Inflammatory macrophage treated with lipopolysaccharide for 4 hours (primary cell): Measurements from ENCODE around the gene TOMM5.
"Not testable (repeated sequence)": the region's sequence is repeated elsewhere in the genome, so short reads cannot be mapped to it uniquely, and the experiment has no call there.

Source experiments
- DNase-seq: peaks from one replicate; pipeline ENCODE4 v3.0.0-alpha.2; 2020

Gene TOMM5

DNA sequence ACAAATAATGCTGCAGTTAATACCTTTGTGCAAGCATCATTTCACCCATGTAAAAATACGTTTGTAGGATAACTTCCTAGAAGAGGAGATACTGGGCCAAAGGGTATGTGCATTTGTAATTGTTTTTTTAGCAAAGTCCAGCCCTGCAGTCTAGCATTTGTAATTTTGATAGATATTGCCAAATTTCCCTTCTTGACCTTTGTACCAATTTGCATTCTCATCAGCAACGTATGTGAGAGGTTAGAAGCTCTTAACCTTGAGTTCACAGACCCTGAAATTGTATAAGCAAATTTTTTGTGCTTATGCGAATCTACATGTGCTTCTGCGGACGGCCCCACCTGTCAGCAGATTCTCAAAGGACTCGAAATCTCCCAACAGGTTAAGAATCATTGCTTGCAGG lies 18.6 kb upstream of the TOMM5 start:
- no peak for DNase-seq

DNA sequence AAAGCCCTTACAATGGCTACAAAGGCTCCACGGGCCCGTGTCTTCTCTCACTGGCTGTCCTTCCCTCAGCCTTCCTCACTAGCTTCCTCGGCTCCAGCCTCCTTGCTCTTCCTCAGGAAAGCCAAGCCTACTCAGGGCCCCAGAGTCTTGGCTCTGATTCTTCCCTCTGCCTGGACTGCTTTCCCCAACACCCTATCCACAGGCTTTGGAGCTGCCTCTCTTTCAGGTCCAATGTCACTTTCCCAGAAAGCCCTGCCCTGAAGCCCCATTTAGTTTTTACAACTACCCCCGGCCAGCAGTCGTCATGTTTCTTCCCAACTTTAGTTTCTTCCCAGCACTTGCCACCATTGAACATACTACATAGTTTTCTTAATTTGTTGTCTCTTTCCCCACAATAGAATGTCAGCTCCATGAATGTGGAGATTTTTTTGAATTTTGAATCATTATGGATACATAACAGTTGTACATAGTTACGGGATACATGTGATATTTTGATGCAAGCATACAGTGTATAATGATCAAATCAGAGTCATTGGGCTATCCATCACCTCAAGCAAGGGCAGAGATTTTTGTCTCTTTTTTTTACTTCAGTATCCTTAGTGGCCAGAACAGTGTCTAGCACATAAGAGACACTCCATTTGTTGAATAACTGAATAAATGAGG lies 17.5 kb upstream of the TOMM5 start:
- DNase-seq: no peak

DNA sequence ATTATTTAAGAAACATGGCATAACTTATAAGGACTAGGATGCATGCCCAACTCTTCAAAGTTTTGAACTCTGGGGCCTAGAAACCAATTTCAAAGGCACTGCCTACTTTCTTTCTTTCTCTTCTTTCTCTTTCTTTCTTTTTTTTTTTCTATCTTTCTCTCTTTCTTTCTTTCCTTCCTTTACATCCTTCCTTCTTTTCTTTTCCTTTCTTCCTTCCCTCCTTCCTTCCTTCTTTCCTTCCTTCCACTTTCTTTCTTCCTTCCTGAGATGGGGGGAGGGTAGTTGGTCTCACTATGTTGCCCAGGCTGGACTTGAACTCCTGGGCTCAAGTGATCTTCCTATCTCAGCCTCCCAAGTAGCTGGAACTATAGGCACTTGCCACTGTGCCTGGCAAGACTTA lies 15.9 kb upstream of the TOMM5 start:
- DNase-seq: no peak

DNA sequence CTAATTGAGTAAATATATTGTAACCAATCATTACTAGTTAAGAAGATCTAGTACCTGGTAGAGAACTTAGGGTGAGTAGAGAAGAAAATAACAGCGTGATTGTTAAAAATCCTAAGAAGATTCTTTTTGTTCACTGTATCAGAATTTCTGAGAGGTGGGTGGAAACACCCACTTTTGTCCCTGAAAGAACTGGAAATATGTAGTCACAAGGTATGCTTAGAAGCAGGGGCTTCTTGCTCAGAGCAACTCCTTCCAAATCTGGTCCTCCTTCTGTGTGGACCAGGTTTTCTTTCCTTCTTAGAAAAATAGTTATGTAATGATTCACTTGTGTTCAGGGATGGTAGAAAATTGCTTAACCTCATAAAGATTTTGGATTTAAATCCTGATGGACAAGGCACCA lies 11.9 kb upstream of the TOMM5 start:
- no peak for DNase-seq

DNA sequence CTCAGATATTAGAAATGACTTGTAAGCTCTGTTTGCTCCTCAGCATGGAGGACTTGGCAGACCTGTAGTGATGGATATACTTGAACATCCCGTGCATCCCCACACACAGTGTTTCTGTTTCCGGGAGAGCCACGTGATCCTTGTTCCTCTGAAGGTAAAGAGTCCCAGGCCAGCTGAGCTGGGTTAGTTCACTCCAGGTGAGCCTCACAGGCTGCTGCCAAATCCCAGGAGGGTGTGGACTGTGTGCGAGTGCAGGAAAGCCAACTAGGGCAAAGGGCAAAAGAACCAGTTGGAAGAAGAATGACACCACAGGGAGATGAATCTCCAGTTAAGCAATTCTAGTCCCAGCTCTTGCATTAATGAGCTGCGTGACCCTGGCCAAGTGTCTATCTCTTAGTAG lies 10.4 kb upstream of the TOMM5 start:
- DNase-seq: no peak

DNA sequence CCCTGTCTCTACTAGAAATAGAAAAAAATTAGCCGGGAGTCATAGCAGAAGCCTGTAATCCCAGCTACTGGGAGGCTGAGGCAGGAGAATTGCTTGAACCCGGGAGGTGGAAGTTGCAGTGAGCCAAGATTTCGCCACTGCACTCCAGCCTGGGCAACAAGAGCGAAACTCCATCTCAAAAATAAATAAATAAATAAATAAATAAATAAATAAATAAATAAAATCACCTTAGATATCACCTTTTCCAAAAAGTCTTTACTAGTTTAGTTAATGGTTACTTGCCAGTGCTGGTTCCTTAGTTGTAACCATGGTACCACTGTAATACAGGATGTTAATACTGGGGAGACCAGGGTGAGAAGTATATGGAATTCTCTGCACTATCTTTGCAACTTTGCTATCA lies 9.7 kb upstream of the TOMM5 start:
- DNase-seq: not testable (repeated sequence)

DNA sequence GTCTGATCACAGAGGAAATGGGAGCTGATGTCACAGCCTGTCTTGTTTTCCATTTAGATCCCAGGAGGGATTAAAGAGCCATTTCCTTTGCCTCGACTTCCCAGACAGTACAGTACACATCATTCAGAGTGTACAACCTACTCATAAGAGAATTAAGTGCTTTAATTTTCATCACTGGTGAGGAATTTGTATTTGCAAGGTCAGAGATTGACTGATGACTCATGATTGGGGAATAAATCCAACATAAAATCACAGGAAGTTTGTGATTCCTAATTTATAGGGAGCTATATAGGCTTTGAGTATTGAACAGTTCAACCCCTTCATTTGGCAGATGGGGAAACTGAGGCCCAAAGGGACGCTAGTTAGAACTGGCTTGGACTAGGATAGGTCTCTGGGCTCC lies 4.1 kb upstream of the TOMM5 start:
- DNase-seq: no peak

DNA sequence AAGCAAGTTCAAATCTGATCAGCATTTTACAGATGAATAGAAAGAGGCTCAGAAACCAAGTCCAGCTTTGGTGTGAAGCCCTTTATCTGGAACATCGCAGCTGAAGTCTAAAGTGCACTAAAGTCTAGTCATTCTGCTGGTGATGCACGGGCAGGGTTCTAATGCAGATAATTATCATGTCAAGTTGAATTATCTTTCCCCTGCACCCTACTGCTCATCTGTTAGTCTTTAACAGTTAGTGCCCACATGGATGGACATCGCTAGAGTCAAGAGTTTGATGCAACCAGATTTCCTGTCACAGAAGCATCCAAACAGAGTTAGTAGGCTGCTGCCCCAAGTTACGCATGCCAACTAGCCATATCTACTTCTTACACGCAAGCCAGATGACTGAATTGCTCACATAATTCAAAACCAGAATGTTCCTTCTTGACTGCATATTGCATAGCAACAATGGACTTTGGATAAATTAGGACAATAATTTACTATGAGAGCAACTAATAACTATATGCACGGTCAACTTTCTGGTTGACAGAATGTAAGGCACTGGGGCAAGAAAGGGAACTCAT lies 1.6 kb upstream of the TOMM5 start:
- DNase-seq: no peak

DNA sequence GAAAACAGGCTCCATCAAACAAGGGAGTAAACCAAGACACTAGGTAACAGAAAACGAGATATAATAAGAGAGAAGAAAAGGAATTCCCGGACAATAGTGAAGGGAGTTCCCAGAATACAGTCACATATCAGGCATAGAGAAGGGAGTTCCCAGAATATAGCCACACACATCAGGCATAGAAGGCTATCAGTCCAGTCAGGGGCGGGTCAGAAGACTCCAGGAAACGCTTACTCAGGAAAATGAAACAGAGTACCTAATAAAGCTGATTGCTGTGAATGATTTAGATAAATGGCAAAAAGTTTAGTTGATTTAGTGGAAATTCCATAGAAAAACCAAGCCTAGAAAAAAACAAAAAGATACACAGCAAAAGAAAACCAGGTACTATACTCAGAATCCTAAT lies 4.9 kb downstream of the TOMM5 start:
- DNase-seq: no peak

DNA sequence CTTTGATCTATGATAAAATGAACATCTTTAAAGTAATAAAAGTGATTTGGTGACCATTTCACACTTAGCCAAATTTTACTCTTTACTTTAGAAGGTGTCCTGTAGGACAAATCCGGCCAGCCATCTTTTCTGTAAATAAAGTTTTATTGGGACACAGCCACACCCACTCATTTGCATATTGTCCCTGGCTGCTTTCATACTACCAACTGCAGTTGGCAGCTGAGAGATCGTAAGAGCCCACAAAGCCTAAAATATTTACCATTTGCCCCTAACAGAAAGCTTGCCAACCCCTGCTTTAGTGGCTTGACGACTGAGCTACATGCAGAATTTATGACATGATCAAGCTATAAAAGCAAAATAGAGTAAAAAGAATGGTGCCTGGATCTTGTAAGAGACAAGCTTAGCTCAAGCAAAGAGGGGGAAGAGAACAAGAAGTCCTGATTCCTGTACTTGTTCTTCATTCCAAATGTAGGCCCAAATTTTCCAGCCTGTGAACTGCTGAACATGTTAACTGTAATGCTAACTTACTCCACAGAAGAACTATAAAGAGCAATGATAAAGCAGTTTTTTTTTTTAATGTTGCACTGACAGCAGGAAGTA lies 8.8 kb downstream of the TOMM5 start:
- DNase-seq: no peak

DNA sequence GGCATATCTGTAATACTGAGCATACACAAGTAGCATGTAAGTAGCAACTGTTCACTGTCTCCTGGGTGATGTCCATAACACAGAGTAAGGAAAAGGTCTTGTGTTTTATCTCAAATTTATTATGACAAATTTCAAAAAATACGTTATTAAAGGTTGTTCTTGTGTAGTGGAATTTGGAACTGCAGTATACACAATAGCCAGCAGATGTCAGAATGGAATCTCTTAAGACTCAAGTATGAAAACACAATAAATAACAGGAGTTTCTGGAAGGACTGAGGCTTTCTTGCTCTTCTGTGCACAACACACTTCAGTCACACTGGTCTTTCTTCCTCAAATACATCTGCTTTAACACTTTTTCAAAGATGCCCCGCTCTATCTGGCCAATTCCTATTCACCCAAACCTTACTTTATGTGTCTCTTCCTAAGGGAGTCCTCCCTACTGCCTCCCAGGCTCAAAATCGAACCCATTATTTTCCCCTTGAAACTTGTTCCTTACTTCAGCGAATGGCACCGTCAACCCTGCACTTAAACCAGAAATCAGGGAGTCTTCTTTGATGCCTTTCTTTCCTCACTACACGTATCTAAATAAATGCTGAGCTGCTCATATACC lies 9.7 kb downstream of the TOMM5 start:
- DNase-seq: peak; percentile 52

DNA sequence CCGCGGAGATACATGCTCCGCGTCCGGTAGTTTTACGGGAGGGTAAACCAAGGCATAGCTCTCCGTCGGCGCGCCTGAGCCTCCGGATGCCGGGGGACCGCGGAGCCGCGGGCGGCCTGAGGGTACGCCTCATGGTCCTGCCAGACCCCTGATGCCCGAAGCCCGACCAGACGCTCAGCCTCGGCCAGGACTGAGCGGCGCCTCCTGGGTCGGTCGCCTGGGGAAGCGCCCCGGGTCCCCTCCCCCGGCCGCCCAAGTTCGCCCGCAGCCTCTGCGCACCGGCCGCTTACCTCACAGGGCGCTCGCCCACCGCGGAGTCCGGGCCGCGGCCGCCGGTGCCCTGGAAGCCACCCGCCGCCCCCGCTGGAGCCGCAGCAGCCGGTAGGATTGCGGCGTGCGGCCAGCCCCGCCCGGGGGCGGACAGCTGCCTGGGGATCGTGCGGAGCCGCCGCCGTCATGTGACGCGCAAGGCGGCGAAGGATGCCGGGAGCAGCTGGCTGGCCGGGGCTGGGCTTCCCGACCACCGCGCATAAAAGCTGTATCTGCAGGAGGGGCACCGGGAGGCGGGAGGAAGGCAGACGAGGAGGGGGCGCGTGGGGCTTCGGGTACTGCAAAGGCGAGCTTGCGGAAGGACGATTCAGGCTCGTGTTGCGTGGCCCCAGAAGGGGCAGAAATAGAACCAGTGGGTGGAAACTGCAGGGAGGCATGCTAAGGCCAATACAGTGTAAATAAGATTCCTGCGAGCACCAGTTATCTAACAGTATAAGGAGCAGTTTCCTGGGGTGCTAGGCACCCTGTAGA lies 16.3 kb downstream of the TOMM5 start, which contains the start of gene FBXO10:
Gene FBXO10 (minus strand): TSS at position 460 of the 801 bp plus-strand sequence. CDS start 34,612 bp downstream, outside the sequence.
- peak; percentile 63 for DNase-seq

DNA sequence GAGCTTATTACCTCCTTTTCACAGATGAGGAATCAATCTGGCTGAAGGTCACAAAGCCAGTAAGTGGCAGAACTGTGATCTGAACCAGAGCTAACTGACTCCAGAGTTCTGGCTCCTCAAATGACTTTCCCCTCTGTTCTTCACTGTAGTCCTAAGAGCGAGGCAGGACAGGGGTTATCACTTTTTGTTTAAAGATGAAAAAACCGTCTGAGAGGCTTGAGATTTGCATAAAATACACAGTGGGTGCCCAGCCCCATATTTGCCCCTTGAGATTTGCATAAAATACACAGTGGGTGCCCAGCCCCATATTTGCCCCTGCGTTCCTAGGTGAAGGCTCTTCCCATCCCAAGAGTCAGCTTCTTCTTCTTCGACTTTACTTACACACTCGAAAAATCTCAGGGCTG lies 16.9 kb downstream of the TOMM5 start:
- DNase-seq: no peak

DNA sequence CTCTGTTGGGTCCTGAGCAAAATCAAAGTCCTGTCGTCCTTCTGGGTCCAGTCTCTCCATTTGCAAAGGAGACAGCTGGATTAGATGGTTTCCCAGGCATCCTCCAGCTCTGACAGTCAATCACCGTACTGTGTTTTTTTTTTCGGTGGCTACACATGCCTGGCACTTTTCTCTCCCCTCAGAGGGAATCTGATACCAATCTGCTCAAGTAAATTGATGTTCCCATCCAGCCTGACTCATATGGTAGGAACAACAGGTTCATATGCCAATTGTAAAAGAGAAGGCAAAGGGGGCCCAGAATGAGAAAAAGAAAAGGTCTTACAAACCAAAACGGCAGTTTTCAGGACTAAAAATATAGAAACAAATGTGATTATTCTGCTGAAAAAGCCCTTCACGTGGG lies 17.4 kb downstream of the TOMM5 start:
- DNase-seq: no peak

DNA sequence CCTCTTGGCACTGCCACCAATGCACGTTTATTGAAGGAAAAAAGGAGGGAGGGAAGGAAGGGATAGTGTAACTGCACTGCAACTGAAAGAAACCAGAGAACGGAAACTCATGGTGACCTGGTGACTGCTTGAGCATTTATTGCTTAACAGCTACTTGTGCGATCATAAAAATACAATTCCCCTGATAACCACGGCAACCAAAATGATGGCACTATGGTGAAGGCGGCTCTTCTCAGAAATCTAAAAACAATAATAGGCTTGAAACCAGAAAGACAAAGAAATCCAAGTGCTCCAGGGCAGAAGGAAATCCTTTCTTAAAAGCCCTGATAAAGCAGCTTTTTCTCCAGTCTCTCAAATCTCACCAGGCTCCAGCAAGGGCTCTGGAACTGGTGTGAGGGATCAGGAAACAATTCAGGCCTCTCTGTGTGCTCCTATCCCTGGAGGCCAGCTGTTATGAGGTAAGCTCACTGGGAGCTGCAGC lies 18.1 kb downstream of the TOMM5 start:
- peak; percentile 32 for DNase-seq

DNA sequence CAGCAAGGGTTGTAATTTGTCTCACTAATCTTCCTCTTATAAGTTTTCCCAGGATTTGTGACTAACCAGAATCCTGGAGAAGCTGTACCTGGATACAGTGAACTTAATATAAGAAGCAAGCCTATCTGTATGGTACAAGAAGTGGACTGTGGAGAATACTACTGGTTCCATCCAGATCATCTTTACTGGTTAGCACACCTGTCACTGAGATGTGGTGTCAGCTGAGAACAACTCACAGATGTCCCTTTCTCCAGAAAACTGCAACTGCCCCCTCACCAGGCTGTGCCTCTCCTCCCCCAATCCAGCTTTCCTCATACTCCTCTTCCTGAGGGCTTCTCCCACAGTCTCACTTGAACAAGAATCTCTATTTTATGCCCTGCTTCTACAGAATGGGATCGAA lies 21.1 kb downstream of the TOMM5 start:
- no peak for DNase-seq

DNA sequence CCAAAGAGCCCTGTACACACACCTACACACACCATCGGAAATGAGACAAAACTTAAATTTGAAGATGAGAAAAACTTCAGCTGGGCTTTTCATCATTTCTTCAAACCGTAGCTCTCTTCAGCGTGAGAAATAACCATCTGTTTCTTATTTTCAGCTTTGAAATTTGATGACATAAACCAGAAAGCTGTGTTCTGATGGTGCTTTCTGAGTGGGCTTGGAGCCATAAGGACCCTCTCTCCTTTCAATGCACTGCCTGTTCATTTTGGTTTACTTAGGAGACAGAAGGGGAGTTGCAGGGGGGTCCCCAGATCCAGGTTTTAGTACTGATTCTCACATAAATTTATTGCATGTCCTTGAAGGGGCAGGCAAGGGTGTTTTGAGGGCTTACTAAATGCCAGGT lies 25.7 kb downstream of the TOMM5 start:
- no peak for DNase-seq

DNA sequence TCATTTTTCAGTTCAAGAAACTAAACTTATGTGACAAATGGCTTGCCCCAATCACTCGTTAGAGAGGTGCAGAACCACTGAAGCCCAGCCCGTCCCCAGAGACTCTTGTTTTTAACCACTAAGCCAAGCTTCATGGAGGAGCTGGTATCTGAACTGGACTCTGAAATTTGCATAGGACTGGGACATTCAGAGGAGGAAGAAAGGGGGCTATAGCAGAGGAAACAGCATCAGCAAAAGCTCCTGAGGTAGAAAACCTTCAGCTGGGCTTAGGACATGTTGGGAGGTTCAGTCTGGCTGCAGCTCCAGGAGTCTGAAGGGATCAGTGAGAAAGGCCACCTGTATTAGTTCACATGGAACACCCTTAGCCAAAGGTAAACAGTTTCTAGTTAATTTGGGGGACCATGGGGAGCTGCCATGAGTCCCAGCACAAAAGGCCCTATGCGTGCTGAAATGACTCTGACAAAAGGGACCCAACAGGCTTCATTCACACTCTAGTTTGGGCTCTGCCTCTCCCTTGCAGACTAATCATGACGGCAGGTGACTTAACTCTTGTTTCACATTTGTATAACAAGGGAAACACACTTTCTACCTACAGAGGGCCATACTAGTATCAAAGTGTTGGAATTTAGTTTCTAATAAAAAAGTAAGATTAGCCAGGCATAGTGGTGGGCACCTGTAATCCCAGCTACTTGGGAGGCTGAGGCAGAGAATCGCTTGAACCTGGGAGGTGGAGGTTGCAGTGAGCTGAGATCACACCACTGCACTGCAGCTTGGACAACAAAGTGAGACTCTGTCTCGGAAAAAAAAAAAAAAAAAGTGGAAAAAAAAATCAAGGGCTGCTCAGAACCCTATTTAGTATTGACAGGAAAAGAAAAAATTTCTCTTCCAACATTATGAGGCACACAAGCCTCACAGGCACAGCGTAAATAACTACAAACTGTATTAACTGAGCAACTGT lies 26.5 kb downstream of the TOMM5 start:
- no peak for DNase-seq

DNA sequence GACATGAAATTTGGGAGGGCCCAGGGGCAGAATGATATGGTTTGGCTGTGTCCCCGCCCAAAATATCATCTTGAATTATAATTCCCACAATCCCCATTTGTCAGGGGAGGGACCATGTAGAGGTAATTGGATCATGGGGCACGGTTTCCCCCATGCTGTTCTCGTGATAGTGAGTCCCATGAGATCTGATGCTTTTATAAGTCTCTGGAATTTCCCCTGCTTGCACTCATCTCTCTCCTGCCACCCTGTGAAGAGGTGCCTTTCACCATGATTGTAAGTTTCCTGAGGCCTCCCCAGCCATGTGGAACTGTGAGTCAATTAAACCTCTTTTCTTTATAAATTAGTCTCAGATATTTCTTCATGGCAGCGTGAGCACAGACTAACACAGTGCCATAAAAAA lies 27.5 kb downstream of the TOMM5 start:
- DNase-seq: no peak

DNA sequence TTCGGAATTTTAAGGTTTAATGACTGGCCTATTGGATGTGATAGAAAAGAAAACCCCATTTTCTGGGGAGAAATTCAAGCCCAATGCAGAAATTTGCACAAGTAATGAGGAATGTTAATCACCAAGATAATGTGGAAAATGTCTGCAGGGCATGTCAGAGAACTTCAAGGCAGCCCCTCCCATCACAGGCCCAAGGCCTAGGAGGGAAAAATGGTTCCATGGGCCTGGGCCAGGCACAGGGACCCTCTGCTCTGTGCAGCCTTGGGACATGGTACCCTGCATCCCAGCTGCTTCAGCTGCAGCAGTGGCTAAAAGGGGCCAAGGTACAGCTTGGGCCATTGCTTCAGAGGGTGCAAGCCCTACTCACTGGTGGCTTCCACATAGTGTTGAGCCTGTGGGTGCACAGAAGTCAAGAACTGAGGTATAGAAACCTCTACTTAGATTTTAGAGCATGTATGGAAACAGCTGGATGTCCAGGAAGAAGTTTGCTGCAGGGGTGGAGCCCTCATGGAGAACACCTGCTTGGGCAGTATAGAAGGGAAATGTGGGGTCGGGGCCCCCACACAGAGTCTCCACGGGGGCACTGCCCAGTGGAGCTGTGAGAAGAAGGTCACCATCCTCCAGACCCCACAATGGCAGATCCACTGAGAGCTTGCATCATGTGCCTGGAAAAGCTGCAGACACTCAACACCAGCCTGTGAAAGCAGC lies 28.4 kb downstream of the TOMM5 start:
- DNase-seq: no peak

DNA sequence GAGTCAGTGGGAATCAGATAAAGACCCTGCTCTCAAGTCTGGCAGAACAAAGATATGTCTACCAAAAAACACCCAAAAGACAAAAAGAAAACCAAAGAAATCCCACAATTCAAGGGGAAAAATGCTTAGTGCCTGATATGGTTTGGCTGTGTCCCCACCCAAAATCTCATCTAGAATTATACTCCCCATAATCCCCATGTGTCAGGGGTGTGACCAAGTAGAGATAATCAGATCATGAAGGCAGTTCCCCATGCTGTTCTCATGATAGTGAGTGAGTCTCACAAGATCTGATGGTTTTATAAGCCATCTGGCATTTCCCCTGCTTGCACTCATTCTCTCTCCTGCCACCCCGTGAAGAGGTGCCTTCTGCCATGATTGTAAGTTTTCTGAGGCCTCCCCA lies 29.6 kb downstream of the TOMM5 start:
- DNase-seq: no peak
